Adipocyte (in vitro differentiated cells): ENCODE results near the gene SACM1L.
A peak's percentile ranks its signal among the peaks of the same experiment; 100 is the strongest.
"Not testable (repeated sequence)": the region's sequence is repeated elsewhere in the genome, so short reads cannot be mapped to it uniquely, and the experiment has no call there.

ENCODE experiments used
- DNase-seq: peaks from one replicate; pipeline ENCODE4 v3.0.0-alpha.2; 2015; ENCODE audit warnings: low read depth
- H3K27me3 ChIP-seq: replicated peaks from 2 replicates; pipeline ENCODE4 v1.7.0; 2013; ENCODE audit warnings: mild to moderate bottlenecking, low read length, moderate library complexity; ENCODE audit not compliant: control insufficient read depth, insufficient read depth
- H3K36me3 ChIP-seq: 2 replicates; pipeline ENCODE4 v1.7.0; 2013; ENCODE audit warnings: low read length, mild to moderate bottlenecking, moderate library complexity; ENCODE audit not compliant: control insufficient read depth, insufficient read depth, severe bottlenecking
- H3K4me1 ChIP-seq: 2 replicates; pipeline ENCODE4 v1.7.0; 2013; ENCODE audit warnings: mild to moderate bottlenecking, low read length, moderate library complexity; ENCODE audit not compliant: control insufficient read depth, insufficient read depth
- H3K4me3 ChIP-seq: 2 replicates; pipeline ENCODE4 v1.7.0; 2013; ENCODE audit warnings: mild to moderate bottlenecking, low read length, moderate library complexity
- H3K9ac ChIP-seq: 2 replicates; pipeline ENCODE4 v1.7.0; 2013; ENCODE audit warnings: mild to moderate bottlenecking, low read length, moderate library complexity
- H3K9me3 ChIP-seq: 2 replicates; pipeline ENCODE4 v1.7.0; 2013; ENCODE audit warnings: mild to moderate bottlenecking, low read length, moderate library complexity; ENCODE audit not compliant: control insufficient read depth

The SACM1L gene

DNA sequence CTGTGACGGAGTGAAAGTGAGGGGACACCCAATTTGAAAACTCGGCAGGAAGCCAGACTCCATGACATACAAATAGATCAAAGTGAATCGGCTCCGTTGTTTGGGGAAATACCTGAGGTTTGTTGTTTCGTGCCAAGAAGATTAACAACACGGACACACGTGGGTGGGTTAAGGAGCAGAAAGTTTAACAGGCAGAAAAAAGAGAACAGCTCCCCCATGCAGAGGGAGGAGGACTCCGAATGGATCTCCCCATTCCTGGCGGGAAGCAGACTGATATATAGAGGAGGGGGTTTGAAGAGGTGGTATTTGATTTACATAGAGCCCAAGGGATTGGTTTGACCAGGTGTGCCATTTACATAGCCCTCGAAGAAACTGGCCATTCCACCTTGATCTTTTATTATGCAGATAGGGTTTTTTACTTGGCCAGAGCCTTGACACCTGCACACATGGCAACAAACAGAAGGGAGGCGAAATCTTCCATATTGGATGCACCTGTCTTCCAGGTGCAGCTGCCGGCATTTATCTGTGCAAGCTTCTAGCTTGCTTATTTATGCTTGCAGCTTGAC lies 4.8 kb upstream of the SACM1L start:
- DNase-seq = no peak
- peaks cover 5% of the 10 kb centered on the region for H3K36me3 ChIP-seq
- H3K9me3 ChIP-seq = no peaks in the 10 kb centered on the region
- H3K4me1 ChIP-seq = peaks cover 7% of the 10 kb centered on the region
- no peak overlapping the region for H3K4me3 ChIP-seq
- H3K27me3 ChIP-seq = no peaks in the 10 kb centered on the region
- H3K9ac ChIP-seq = no peak overlapping the region

DNA sequence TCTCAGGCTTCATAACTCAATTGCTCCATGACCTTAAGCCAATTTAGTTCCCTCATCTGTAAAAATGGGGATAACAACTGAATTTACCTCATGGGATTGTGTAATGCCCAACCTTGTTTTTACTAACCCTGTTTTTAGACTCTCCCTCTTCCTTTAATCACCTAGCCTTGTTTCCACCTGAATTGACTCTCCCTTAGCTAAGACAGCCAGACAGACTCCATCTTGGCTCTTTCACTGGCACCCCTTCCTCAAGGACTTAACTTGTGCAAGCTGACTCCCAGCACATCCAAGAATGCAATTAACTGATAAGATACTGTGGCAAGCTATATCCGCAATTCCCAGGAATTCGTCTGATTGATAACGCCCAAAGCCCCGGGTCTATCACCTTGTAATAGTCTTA lies 3.5 kb upstream of the SACM1L start:
- not testable (repeated sequence) for H3K9ac ChIP-seq, H3K36me3 ChIP-seq, H3K27me3 ChIP-seq, H3K4me3 ChIP-seq, DNase-seq, H3K9me3 ChIP-seq
- peaks cover 14% of the 10 kb centered on the region for H3K4me1 ChIP-seq

DNA sequence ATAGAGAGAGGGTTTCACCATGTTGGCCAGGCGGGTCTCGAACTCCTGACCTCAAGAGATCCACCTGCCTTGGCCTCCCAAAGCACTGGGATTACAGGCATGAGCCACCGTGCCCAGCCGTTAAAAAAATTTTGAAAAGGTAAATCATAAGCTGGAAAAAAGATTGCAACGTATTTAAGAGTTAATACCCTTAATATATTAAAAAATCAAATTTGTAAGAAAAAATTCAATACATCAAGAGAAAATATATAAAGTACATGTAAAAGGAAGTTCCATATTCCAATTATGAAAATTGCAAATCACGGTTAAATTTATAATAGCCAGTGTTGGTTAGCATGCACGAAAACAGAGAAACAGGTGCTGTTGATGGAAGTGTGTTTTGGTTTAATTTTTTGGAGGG lies 2.3 kb upstream of the SACM1L start:
- H3K4me1 ChIP-seq = peaks cover 25% of the 10 kb centered on the region
- no peak overlapping the region for H3K4me3 ChIP-seq

DNA sequence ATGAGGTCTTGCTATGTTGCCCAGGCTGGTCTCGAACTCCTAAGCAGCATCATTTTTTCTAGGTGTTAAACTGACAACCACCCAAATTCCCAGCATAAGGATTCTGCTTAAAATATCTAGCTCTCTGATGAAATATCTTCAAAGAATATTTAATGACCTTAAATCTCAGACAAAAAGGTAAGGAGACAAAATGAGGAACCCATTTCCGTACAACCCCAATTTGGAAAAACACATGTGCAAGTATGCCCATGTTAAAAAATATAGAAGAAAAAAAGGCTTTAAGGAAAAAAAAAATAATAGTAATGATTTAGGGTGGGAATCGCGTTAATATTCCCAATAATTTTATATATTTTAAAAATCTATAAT lies 1.4 kb upstream of the SACM1L start:
- H3K27me3 ChIP-seq = no peaks in the 10 kb centered on the region
- peak; percentile 9 for DNase-seq

More for the DNA sequence above, 2.3 kb upstream of the SACM1L start:
- no peak for DNase-seq
- no peaks in the 10 kb centered on the region for H3K27me3 ChIP-seq
- H3K9me3 ChIP-seq = no peaks in the 10 kb centered on the region
- no peaks in the 10 kb centered on the region for H3K36me3 ChIP-seq
- no peak overlapping the region for H3K9ac ChIP-seq

DNA sequence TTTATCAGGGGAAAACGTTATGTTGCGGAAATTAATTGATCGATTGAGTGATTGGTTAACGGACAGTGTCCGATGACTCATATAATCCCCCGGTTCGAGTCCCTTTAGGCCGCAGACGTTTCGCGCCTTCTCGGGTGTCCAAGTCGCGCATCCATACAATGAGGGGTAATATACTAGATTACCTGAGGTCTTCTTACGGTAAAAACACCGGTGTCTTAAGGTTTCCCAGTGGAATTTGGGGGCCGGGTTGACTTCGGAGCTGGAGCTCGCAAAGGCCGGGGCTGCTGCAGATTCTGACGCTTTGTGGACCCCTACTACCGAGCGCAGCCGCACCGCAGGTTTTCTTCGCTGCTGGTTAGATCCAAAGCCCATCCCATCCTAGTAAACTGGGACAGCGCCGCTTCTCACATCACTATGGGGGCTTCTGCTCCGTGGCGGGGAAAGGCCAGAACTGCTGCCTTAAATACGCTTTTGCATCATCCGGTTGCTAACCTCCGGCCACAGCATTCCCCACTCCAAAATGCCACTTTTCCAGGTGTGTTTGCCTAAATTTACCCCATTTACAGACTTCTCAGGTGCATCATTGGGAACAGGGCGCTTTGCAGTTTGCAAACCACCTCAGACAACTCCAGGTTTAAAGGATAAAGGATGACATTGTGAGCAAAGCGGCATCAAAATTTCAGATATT lies 858 bp upstream of the SACM1L start:
- Histone ChIP-seq H3K27me3 (no peaks in the 10 kb centered on the region), H3K4me1 (peaks cover 27% of the 10 kb centered on the region), H3K9me3 (no peaks in the 10 kb centered on the region), H3K36me3 (peaks cover 7% of the 10 kb centered on the region), H3K4me3 (peak overlapping the region; percentile 93), H3K9ac (peak overlapping the region; percentile 47)
- DNase-seq = peak; percentile 47

More for the DNA sequence above, 1.4 kb upstream of the SACM1L start:
- H3K36me3 ChIP-seq = peaks cover 2% of the 10 kb centered on the region
- no peak overlapping the region for H3K9ac ChIP-seq
- H3K4me3 ChIP-seq = peak overlapping the region; percentile 93
- H3K4me1 ChIP-seq = peaks cover 27% of the 10 kb centered on the region
- no peaks in the 10 kb centered on the region for H3K9me3 ChIP-seq

DNA sequence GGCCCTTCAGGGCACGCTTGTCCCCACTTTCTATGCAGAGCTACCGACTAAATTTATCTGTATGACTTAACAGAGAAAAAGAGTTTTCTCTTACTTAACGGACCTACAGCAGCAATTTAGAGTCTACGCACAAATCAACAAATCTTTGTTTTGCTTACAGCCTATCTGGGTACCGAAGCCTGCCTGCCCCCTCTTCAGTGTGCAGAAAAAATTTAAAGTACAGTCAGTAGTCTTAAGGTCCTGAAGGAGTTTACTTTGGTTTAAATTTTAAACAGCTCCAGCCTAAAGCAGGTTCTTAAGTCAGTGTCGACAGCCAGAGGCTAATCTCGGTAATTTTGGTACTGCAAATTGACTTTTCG lies 570 bp downstream of the SACM1L start:
- no peaks in the 10 kb centered on the region for H3K9me3 ChIP-seq
- peak overlapping the region; percentile 99 for H3K9ac ChIP-seq
- peaks cover 13% of the 10 kb centered on the region for H3K36me3 ChIP-seq
- DNase-seq = peak; percentile 51
- H3K27me3 ChIP-seq = no peaks in the 10 kb centered on the region
- H3K4me3 ChIP-seq = peak overlapping the region; percentile 93
- peaks cover 31% of the 10 kb centered on the region for H3K4me1 ChIP-seq

DNA sequence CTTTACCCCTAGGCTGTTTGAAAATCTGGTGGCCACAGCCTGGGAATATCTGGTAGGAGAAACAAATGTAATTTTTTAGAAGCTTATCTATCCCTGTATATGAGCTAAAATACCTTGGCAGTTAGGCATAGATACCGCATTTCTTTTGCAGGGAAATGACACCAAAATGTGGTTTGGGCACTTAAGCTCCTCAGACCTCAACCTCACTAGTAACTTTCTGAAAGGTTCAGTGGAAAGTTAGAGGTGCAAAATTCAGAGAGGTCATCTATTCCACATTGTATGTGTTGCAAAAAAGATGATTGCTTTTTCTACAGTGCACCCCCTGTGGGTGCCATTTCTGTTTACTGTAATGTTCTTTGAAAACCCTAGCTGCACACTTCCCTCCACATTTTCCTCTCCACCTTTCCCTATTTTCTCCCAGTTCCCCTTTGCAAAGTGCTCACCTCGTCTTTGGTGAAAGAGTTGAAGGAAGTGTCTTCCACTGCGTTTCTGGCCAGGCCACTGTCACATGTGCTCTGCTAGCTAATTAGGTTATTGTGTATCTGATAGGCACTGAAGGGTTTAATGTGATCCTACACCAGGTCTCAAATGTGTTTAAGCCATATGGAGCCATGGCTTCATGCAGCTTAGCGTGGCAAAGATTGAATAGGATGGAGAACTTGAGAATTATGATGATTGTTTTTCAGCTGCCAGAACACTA lies 1.3 kb downstream of the SACM1L start:
- peak; percentile 25 for DNase-seq
- no peaks in the 10 kb centered on the region for H3K27me3 ChIP-seq
- no peaks in the 10 kb centered on the region for H3K9me3 ChIP-seq
- peaks cover 13% of the 10 kb centered on the region for H3K36me3 ChIP-seq
- peaks cover 32% of the 10 kb centered on the region for H3K4me1 ChIP-seq
- peak overlapping the region; percentile 93 for H3K4me3 ChIP-seq
- peak overlapping the region; percentile 99 for H3K9ac ChIP-seq

DNA sequence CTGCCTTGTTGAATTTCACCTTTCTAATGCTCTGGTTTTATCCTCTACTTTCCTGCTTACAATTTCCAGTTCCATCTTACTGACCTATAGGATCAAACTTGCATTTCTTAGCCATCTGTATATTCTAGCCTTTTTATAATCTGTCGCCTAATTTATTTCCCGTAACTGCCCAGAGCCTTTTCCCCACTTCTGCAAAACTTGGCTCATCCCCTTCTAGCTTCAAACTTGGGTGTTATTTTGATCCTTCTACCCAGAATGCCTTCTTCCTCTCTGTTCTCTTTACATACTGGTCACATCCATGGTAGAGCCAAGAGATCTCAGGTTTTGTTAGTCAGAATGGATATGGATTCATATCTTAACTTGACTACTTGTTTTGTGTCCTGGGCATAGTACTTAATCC lies 2.6 kb downstream of the SACM1L start:
- H3K9ac ChIP-seq = peak overlapping the region; percentile 99
- no peaks in the 10 kb centered on the region for H3K27me3 ChIP-seq
- no peak overlapping the region for H3K4me3 ChIP-seq
- peaks cover 32% of the 10 kb centered on the region for H3K4me1 ChIP-seq
- DNase-seq = no peak
- peaks cover 19% of the 10 kb centered on the region for H3K36me3 ChIP-seq
- no peaks in the 10 kb centered on the region for H3K9me3 ChIP-seq

DNA sequence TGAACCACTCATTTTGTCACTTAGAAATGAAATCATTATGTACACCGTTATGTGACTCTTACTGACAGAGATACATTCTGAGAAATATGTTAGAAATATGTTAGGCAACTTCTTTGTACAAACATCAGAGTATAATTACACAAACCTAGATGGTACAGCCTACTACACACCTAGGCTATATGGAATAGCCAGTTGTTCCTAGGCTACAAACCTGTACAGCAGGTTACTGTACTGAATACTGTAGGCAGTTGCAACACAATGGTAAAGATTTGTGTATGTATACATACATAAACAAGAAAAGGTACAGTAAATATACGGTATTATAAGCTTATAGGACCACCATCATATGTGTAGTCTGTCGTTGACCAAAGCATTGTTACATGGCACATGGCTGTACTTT lies 3.7 kb downstream of the SACM1L start:
- no peak for DNase-seq
- H3K4me3 ChIP-seq = no peak overlapping the region
- H3K36me3 ChIP-seq = peaks cover 19% of the 10 kb centered on the region
- H3K9me3 ChIP-seq = no peaks in the 10 kb centered on the region
- H3K4me1 ChIP-seq = peaks cover 32% of the 10 kb centered on the region
- H3K27me3 ChIP-seq = no peaks in the 10 kb centered on the region
- no peak overlapping the region for H3K9ac ChIP-seq

DNA sequence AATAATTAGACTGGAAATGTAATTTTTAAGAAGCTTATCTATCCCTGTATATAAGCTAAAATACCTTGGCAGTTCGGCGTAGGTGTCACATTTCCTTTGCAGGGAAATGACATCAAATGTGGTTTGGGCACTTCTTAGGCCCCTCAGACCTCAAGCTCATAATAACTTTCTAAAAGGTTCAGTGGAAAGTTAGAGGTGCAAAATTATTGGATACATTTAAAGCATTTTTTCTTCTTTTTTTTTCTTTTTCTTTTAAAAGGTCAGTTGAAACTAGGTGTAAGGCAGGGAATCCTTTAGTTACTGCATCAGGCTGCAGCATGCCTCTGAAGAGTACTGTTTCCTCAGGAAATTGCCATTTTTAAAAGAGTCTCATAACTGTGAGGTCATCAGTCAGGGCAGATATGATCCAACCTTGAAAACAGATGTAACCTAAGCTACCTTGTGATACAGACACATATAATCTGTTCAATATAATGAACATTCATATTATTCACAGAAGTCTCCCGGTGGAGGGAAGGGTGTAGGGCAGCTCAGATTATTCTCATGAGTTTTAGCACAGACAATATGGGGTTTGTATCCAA lies 4.8 kb downstream of the SACM1L start:
- no peaks in the 10 kb centered on the region for H3K9me3 ChIP-seq
- no peak overlapping the region for H3K4me3 ChIP-seq
- peaks cover 25% of the 10 kb centered on the region for H3K4me1 ChIP-seq
- H3K36me3 ChIP-seq = peaks cover 19% of the 10 kb centered on the region
- no peak overlapping the region for H3K9ac ChIP-seq
- no peak for DNase-seq
- no peaks in the 10 kb centered on the region for H3K27me3 ChIP-seq

DNA sequence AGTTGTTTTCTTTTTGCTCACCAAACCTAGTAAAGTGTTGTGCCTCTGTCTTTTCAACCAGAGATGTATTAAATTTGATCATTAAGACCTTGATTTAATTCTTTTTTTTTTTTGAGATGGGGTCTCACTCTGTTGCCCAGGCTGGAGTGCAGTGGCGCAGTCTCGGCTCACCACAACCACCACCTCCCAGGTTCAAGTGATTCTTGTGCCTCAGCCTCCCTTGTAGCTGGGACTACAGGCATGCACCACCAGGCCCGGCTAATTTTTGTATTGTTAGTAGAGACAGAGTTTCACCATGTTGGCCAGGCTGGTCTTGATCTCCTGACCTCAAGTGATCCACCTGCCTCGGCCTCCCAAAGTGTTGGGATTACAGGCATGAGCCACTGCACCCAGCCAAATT lies 6.0 kb downstream of the SACM1L start:
- Histone ChIP-seq H3K36me3 (peaks cover 19% of the 10 kb centered on the region), H3K4me1 (peaks cover 24% of the 10 kb centered on the region)
- H3K9ac ChIP-seq, H3K9me3 ChIP-seq, H3K27me3 ChIP-seq, DNase-seq, H3K4me3 ChIP-seq: not testable (repeated sequence)
